ENCODE results near the gene SLC10A7. TPM values are rescaled to one million over a fixed set of nuclear protein-coding genes. Genes with fewer than 3 reads are reported as not detected.
"Not testable (repeated sequence)": the region's sequence is repeated elsewhere in the genome, so short reads cannot be mapped to it uniquely, and the experiment has no call there.

The SLC10A7 gene
- total RNA-seq, 2 donors from 2014 or later: 4.0 to 5.2 TPM

GRCh38 chr4:146370841-146371240 is 150.9 kb downstream of the SLC10A7 start:
- Histone ChIP-seq H3K27ac (no peak overlapping the region), H3K36me3 (no peaks in the 10 kb centered on the region), H3K4me3 (no peak overlapping the region), H3K9me3 (no peaks in the 10 kb centered on the region), H3K4me1 (peaks cover 0 to 20% of the 10 kb centered on the region in 2 donors), H3K27me3 (no peaks in the 10 kb centered on the region)
- no peak for DNase-seq (ENCODE audit: low spot score)
- no peak for TF ChIP-seq CTCF (IDR thresholded peaks at IDR 0.05)

GRCh38 chr4:146369446-146369845 is 152.3 kb downstream of the SLC10A7 start:
- no peak for TF ChIP-seq CTCF (IDR thresholded peaks at IDR 0.05)
- no peak overlapping the region for H3K27ac ChIP-seq

GRCh38 chr4:146368209-146368608 is 153.5 kb downstream of the SLC10A7 start:
- DNase-seq (ENCODE audit: low spot score): no peak
- H3K9me3 ChIP-seq: peaks cover 0 to under 1% of the 10 kb centered on the region in 2 donors
- no peak for TF ChIP-seq CTCF (IDR thresholded peaks at IDR 0.05)
- H3K36me3 ChIP-seq: no peaks in the 10 kb centered on the region
- H3K4me3 ChIP-seq: no peak overlapping the region
- H3K4me1 ChIP-seq: peaks cover 0 to 20% of the 10 kb centered on the region in 2 donors
- H3K27ac ChIP-seq: no peak overlapping the region
- no peaks in the 10 kb centered on the region for H3K27me3 ChIP-seq

More at GRCh38 chr4:146369446-146369845, 152.3 kb downstream of the SLC10A7 start:
- no peak for DNase-seq (ENCODE audit: low spot score)
- Histone ChIP-seq H3K4me1 (peaks cover 0 to 20% of the 10 kb centered on the region in 2 donors), H3K4me3 (no peak overlapping the region), H3K27me3 (no peaks in the 10 kb centered on the region), H3K9me3 (no peaks in the 10 kb centered on the region), H3K36me3 (no peaks in the 10 kb centered on the region)

- no peaks in the 10 kb centered on the region for H3K27me3 ChIP-seq
- H3K36me3 ChIP-seq: no peaks in the 10 kb centered on the region
- TF ChIP-seq CTCF (IDR thresholded peaks at IDR 0.05): no peak
- H3K27ac ChIP-seq: no peak overlapping the region
- H3K4me1 ChIP-seq: peaks cover 0 to 20% of the 10 kb centered on the region in 2 donors
- peaks cover 0 to 9% of the 10 kb centered on the region in 2 donors for H3K9me3 ChIP-seq
- DNase-seq (ENCODE audit: low spot score): no peak
- no peak overlapping the region for H3K4me3 ChIP-seq
These were observed 154.4 kb downstream of the SLC10A7 start for GRCh38 chr4:146367347-146367746.

- no peak for TF ChIP-seq CTCF (IDR thresholded peaks at IDR 0.05)
- Histone ChIP-seq H3K27me3 (no peaks in the 10 kb centered on the region), H3K27ac (no peak overlapping the region), H3K36me3 (no peaks in the 10 kb centered on the region), H3K9me3 (peaks cover 0 to 14% of the 10 kb centered on the region in 2 donors), H3K4me1 (no peaks in the 10 kb centered on the region), H3K4me3 (no peak overlapping the region)
- no peak for DNase-seq (ENCODE audit: low spot score)
These were observed 162.0 kb downstream of the SLC10A7 start for GRCh38 chr4:146359771-146360170.

GRCh38 chr4:146350114-146350513 is 171.6 kb downstream of the SLC10A7 start:
- not testable (repeated sequence) for H3K4me3 ChIP-seq; H3K9me3 ChIP-seq; H3K27me3 ChIP-seq; H3K27ac ChIP-seq; DNase-seq (ENCODE audit: low spot score); H3K4me1 ChIP-seq; H3K36me3 ChIP-seq

All from right atrium auricular region (tissue), 2 donors.